HepG2 (cell line): ENCODE data around the gene RNU6-8. TPM values are rescaled to one million over a fixed set of nuclear protein-coding genes. Genes with fewer than 3 reads are reported as not detected.

ENCODE experiments used
- AKAP8 ChIP-seq: sonication (generic); formaldehyde crosslinking; IDR thresholded peaks from 2 replicates; pipeline ENCODE4 v1.5.1; 2020; ENCODE audit warnings: mild to moderate bottlenecking, missing genetic modification reagents
- CREBL2 ChIP-seq: sonication (generic); formaldehyde crosslinking; IDR thresholded peaks from 2 replicates; pipeline ENCODE4 v1.8.1; 2023; ENCODE audit warnings: missing genetic modification reagents, mild to moderate bottlenecking, borderline replicate concordance
- DRAP1 ChIP-seq: IDR thresholded peaks from 2 replicates; pipeline ENCODE4 v1.6.1; 2016; ENCODE audit warnings: missing genetic modification reagents, missing compliant biosample characterization
- ETV5 ChIP-seq: IDR thresholded peaks from 2 replicates; pipeline ENCODE4 v1.6.1; 2018; ENCODE audit warnings: missing biosample characterization, missing genetic modification reagents, inconsistent platforms, borderline replicate concordance
- GPBP1L1 ChIP-seq: sonication (generic); formaldehyde crosslinking; IDR thresholded peaks from 2 replicates; pipeline ENCODE4 v1.5.0; 2020; ENCODE audit warnings: mild to moderate bottlenecking, missing genetic modification reagents
- NCOA1 ChIP-seq: sonication (generic); formaldehyde crosslinking; IDR thresholded peaks from 2 replicates; pipeline ENCODE4 v1.9.0; 2021; ENCODE audit warnings: missing genetic modification reagents
- PRDM10 ChIP-seq: sonication (generic); formaldehyde crosslinking; IDR thresholded peaks from 2 replicates; pipeline ENCODE4 v1.4.0; 2020; ENCODE audit warnings: low read depth, missing genetic modification reagents
- ZBTB14 ChIP-seq: sonication (generic); formaldehyde crosslinking; IDR thresholded peaks from 2 replicates; pipeline ENCODE4 v1.4.0; 2020; ENCODE audit warnings: missing genetic modification reagents
- ZNF138 ChIP-seq: sonication (generic); formaldehyde crosslinking; IDR thresholded peaks from 2 replicates; pipeline ENCODE4 v1.5.0; 2020; ENCODE audit warnings: mild to moderate bottlenecking, low read depth, missing genetic modification reagents
- ZNF207 ChIP-seq: fragments of 450-650 bp; IDR thresholded peaks from 2 replicates; pipeline ENCODE4 v1.6.1; 2016; ENCODE audit warnings: antibody characterized with exemption, borderline replicate concordance
- ZNF232 ChIP-seq: sonication (generic); formaldehyde crosslinking; IDR thresholded peaks from 2 replicates; pipeline ENCODE4 v1.4.0; 2020; ENCODE audit warnings: missing genetic modification reagents, borderline replicate concordance
- ZNF512 ChIP-seq: sonication (generic); formaldehyde crosslinking; IDR thresholded peaks from 2 replicates; pipeline ENCODE4 v1.4.0; 2020; ENCODE audit warnings: mild to moderate bottlenecking, missing genetic modification reagents
- ZNF652 ChIP-seq: IDR thresholded peaks from 2 replicates; pipeline ENCODE4 v1.6.1; 2016; ENCODE audit warnings: low read depth, borderline replicate concordance
- ZNF678 ChIP-seq: sonication (generic); formaldehyde crosslinking; IDR thresholded peaks from 2 replicates; pipeline ENCODE4 v1.4.0; 2020; ENCODE audit warnings: mild to moderate bottlenecking, missing genetic modification reagents
- ZNF800 ChIP-seq: sonication (generic); formaldehyde crosslinking; IDR thresholded peaks from 2 replicates; pipeline ENCODE4 v1.4.0; 2020; ENCODE audit warnings: missing genetic modification reagents
- polyA plus RNA-seq, 8 experiments: library from polyadenylated mRNA; depleted of rRNA in 3 of 8; stranded (reverse) in 7 of 8; unstranded in 1 of 8; fragments of >200 nt; fragmentation: Illumina TruSeq in 4 of 8; extraction: Trizol in 4 of 8; gene quantifications; 2 replicates each; pipeline versions ENCODE4 v1.2.1 to v1.2.3, GENCODE V29; 2011 to 2016; ENCODE audit warnings: low read depth in 4 of 8, missing spikeins in 1 of 8, mixed read lengths in 1 of 8; ENCODE audit not compliant: insufficient read depth in 1 of 8
- total RNA-seq, 5 experiments: library from RNA; depleted of rRNA; stranded (reverse); fragments of >200 nt; fragmentation: Illumina TruSeq; extraction: Trizol; gene quantifications; 2 replicates each; pipeline ENCODE4 v1.2.3, GENCODE V29; 2016; ENCODE audit warnings: low read depth in 1 of 5

Gene RNU6-8
- total and polyA plus RNA-seq, 2 of the 13 experiments (the other 11 are each of a cell fraction or from before 2014, with no cell fraction given): under 0.01 TPM; not detected in 1

GRCh38 chr14:32201816-32202490, 1.1 kb downstream of the RNU6-8 start, which contains the start of gene RNU6-7 (continued):
- TF ChIP-seq PRDM10 (no peak), ZNF678 (no peak), ZNF207 (0 out of 2 replicates have a peak, but pooled peaks have one; percentile 13), ZNF512 (CRISPR knock-in tag) (no peak), ZNF800 (CRISPR knock-in tag) (no peak), AKAP8 (CRISPR knock-in tag) (no peak), ZNF138 (no peak), ZNF652 (CRISPR knock-in tag) (no peak), NCOA1 (CRISPR knock-in tag) (no peak), DRAP1 (CRISPR knock-in tag) (peak; percentile 64; the same call in 1 of the 2 replicates), CREBL2 (CRISPR knock-in tag) (peak; percentile 10; the same call in 1 of the 2 replicates), ZBTB14 (no peak), ZNF232 (CRISPR knock-in tag) (no peak), GPBP1L1 (CRISPR knock-in tag) (no peak), ETV5 (CRISPR knock-in tag) (peak; percentile 51)
